Measurements from ENCODE around the gene ADAMTS2.

ADAMTS2 gene

DNA sequence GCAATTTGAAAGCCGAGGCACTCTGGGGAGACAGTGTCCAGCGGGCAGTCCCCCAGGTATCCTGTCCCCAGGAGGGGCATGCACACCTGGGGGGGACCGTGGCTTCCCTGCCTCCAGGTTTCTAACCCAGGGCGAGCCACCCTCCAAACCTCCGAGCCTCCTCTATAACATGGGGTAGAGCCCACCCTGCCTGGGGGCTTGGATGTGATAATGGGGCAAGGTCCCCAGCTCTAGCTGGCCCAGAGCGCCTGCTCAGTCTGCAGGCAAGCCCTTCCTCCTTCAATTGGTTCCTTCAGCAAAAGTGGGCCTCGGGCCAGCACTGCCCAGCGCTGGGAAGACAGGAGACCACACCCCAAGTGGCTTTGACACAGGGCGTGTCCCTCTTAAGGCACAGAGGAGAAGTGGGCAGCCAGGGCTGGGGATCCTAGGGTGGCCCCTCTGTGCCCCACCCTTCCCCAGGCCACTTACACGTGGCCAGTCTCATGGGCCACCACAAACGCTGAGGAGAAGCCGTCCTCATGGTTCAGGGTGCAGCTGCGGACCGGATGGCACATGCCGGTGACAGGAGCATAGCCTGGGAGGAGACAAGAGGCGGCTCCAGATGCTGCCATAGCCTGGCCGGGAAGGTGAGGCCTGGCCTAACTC lies 190.8 kb downstream of the ADAMTS2 start:
- no peak overlapping the region for H3K27ac ChIP-seq
- no peak for TF ChIP-seq CTCF (conservative IDR thresholded peaks at IDR 0.05)

- TF ChIP-seq CTCF (conservative IDR thresholded peaks at IDR 0.05) = no peak
- no peak overlapping the region for H3K27ac ChIP-seq
Observed at GRCh38 chr5:179153921-179154345, 191.3 kb downstream of the ADAMTS2 start.

- H3K27ac ChIP-seq = no peak overlapping the region
- TF ChIP-seq CTCF (conservative IDR thresholded peaks at IDR 0.05) = no peak
Observed at GRCh38 chr5:179153341-179153901, 191.8 kb downstream of the ADAMTS2 start.

DNA sequence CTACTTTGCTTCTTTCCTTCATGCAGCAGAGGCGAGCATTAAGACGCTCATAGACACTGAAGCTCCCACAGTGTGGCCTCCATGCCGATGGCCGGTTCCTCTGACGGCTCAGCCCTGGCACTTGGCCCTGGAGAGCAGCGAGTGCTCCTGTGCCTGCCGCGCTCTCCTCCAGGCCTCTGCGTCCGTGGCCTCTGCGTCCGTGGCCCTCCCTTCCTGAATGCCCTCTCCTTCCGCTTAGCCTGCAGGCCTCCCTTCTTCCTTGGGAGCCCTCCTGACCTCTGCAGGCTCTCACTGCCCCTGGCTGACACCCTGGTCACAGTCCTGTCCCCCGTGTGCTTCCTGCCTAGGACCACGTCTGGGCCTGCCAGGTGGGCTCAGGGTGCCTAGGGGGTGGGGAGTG lies 192.3 kb downstream of the ADAMTS2 start:
- no peak for TF ChIP-seq CTCF (conservative IDR thresholded peaks at IDR 0.05)
- no peak overlapping the region for H3K27ac ChIP-seq

- H3K27ac ChIP-seq = no peak overlapping the region
- no peak for TF ChIP-seq CTCF (conservative IDR thresholded peaks at IDR 0.05)
Observed at GRCh38 chr5:179152144-179152895, 192.9 kb downstream of the ADAMTS2 start.

- H3K27ac ChIP-seq = no peak overlapping the region
- TF ChIP-seq CTCF (conservative IDR thresholded peaks at IDR 0.05) = no peak
Observed at GRCh38 chr5:179151286-179152118, 193.8 kb downstream of the ADAMTS2 start.

- H3K27ac ChIP-seq = no peak overlapping the region
- no peak for TF ChIP-seq CTCF (conservative IDR thresholded peaks at IDR 0.05)
Observed at GRCh38 chr5:179150011-179150410, 195.2 kb downstream of the ADAMTS2 start.

All from VCaP (cell line).